Hematopoietic multipotent progenitor cell treated with erythropoietin and hydrocortisone succinate and interleukin-3 and kit ligand, for 8 days (in vitro differentiated cells): ENCODE data around the gene SEMA5A.
"Not testable (repeated sequence)": the region's sequence is repeated elsewhere in the genome, so short reads cannot be mapped to it uniquely, and the experiment has no call there.

Source experiments
- DNase-seq: peaks from one replicate; pipeline ENCODE4 v3.0.0-alpha.2; 2015

The SEMA5A gene

DNA sequence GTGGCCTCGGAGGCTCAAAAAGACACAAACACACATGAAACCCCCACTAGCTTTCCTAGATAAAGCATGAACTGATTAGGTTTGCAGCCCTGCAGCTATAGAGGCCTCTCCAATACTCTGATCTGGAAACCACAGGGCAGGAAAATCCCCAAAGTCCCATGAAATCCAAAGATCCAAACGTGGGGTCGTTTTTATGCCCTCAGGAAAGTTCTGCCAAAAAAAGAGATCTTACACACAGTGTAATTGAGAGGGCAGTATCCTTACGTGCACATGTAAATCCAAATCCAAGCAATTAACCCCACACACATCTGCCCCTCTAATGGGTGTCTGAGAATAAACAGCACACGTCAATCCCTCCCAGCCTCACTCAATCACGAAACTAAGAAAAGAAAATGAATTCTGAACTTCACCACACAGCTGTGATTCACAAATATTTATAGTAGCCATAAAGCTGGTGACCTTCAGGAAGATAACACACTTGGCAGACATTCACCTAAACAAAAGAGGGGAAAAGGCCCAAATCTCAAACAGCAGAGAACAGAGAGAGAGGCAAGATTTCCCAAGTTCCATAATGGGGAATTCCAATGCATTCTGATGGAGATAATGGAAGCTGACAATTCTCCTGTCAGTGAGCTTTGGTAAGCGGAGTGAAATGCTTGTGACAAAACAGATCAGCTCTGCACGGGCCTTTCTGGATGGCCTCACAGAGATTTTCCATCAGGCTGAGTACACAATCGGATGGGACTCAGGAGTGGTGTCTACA lies 114.2 kb downstream of the SEMA5A start:
- no peak for DNase-seq

- DNase-seq: no peak
These were observed 114.8 kb downstream of the SEMA5A start for GRCh38 chr5:9431151-9431495.

DNA sequence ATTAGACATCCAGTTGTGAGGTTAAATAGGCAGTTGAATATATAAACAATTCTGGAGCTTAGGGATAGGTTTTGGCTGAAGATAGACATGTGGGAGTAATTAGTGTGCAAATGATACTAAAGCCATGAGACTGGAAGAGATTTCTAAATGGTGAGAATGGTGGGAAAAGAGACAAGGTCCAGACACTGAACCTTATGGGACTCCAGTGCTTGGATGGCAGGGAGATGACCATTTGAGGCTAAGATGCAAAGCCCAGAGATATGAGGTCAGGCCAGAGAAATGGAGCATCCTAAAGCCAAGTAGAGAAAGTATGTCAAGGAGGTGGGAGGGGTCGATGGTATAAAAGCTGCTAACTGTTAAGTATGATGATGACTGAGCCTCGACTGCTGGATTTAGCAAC lies 115.6 kb downstream of the SEMA5A start:
- no peak for DNase-seq

DNA sequence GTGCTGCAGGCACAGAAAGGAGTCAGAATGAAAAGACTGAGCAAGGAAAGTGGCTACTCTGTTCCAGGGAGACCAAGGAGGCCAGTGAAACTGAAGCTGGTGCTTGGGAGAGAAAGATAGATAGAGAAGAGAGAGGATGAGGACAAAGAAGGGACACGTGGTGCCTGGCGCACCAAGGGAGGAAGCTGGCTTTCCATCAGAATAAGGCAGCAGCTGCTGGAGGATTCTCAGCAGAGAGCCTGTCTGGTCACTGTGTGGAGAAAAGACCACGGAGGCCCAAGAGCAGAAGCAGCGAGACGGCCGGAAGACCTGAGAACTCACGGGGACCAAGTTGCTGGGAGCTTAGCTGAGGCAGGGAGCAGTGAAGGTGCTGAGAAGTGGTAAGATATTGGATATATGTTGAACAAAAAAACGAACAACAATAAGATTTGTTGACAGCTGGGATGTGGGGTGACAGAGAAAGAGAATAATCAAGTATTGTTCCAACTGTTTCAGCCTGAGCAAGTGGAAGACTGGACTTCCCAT lies 116.1 kb downstream of the SEMA5A start:
- DNase-seq: no peak

DNA sequence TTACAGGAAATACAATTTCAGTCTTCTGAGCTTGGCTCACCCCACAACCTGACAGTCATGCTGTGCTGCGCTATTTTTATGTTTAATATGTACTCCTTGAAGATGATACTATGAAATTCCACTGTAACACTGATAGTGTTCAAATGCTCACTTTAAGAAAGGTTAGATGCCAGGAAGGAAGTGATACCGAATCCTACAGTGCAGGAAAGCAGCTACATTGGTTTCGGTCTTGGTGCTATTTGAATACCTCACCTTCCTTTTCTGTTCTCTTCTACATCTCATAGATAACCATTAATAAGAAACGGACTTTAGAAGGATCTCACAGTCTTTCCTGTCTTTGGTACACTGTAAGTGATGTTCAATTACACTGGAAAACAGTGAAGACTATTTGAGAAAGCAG lies 117.6 kb downstream of the SEMA5A start:
- DNase-seq: no peak

DNA sequence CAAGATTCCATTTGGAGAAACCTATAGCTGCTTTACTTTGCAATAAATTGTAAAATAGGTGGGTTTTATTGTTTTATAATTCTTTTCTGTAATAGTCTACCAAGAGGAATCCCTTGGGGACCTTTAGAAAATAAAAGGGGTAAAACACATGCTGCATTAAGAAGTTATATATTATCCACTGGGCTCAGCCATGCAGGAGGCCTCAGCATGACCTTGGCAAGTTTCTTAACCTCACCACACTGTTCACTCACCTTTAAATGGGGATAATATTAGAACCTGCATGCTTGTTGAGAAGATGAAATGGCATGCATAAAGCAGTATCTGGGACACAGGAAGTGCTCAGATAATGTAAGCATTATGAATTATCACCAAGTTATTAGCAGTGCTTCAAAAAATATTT lies 120.2 kb downstream of the SEMA5A start:
- DNase-seq: no peak

DNA sequence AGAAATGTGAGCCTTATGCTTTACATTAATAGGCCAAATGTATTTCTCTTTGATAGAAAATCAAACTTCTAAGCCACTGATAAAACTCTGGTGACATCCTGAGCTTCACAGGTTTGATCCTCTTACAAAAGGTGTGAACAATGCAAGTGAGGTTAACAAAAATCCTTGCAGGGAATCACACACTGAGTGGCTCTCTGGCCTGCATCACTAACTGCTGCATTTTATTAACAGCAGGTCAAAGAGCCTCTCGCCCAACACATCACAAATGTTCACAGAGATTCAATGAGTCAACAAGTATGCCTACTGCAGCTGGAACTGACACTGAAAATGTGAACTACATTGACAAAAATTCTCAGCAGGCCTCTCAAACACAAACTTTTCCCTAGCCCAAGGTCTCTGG lies 122.3 kb downstream of the SEMA5A start:
- DNase-seq: no peak

- DNase-seq: no peak
These were observed 124.0 kb downstream of the SEMA5A start for GRCh38 chr5:9421884-9422283.

DNA sequence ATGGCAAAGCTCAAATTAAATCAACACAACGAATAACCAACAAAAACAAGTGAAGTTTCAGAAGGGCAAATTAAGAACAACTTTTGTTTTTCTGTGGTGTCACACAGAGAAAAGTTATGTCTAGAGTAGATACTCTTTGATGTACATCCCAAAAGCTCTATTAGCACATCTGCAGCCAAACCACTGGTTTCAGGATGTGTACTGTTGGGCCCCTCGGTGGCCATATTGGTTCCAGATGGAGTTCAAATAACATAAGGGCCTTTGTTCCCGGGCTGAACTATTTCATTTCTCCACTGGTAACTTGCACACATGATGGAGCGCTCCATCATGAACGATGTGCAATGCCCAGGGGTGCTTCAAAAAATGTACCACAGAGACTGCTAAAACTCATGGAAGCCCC lies 126.1 kb downstream of the SEMA5A start:
- DNase-seq: no peak

DNA sequence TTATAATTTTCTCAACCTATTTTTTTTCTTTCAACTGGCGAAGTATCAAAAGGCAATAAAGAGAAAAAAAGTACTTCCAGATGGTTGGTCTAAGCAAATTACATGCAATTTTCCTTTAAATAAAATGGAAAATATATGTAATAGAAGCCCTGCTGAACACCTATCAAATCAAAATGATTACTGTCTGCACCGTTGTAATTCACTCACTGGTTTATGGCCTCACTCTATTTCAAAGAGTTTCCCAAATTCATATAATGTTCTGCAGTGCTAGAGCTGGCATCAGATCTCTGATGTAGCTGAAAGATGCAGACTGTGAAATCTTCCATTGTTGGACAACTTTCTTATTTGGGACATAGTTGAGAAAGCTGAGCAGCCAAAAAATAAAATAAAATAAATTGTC lies 130.3 kb downstream of the SEMA5A start:
- DNase-seq: no peak

- no peak for DNase-seq
These were observed 130.8 kb downstream of the SEMA5A start for GRCh38 chr5:9415091-9415490.

DNA sequence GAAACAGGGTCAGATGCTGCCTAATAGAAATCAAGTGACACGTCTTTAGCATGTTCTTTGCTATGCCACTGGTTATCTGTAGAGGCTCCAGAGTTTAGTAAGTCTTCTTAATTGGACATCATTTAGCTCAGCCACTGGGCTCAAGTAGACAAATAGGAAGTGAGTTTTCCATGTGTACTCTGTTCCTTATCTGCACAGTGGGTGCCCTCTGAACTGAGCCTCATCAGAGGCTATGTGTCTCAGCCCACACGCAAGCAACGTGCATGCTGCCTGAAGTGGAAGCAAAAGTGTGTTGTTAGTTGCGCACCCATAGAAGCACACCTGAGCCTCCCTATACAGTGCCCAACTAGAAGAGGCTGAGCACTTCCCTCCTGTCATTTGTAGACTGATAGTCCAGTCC lies 134.7 kb downstream of the SEMA5A start:
- no peak for DNase-seq

GRCh38 chr5:9409413-9409960 lies 136.4 kb downstream of the SEMA5A start:
- no peak for DNase-seq

GRCh38 chr5:9408964-9409363 lies 136.9 kb downstream of the SEMA5A start:
- DNase-seq: no peak

DNA sequence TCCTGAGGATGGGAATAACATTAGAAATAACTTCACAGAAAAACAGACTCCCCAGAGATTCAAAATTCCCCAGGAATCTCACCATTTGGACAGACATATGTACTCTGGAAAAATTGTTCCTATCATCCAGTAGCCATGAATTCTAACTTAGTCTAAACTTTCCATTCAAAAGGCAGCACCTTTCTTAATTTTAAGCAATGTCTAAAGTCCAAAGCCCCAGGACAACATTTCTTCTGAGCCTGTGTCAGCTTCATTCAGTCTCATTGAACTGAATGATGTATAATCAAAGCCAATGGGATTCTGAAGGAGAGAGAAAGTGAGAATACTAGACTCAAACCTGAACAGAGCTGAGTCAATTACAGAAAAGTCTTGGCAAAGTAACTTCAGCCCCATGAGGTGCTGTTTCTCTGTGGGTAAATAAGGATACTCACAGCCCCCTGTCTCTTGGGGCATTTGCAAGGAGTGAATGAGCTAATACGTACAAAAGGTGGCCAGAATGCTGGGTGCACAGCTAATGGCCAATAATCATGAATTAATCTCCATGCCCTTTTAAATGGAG lies 140.6 kb downstream of the SEMA5A start:
- no peak for DNase-seq

GRCh38 chr5:9401786-9402472 lies 143.9 kb downstream of the SEMA5A start:
- no peak for DNase-seq

- not testable (repeated sequence) for DNase-seq
These were observed 146.1 kb downstream of the SEMA5A start for GRCh38 chr5:9399783-9400182.

DNA sequence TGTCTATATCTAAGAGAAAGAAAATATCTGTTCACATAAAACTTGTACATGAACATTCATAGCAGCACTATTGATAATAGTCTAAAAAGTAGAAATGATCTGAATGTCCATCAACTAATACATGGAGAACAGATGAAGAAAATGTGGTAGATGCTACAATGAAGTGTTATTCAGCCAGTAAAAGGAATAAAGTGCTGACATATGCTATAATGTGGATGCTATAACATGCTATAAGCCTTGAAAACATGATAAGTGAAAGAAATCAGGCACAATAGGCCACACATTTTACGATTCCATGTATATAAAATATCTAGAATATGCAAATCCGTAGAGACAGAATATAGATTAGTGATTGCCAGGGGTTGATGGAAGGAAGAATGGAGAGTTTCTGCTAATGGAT lies 146.8 kb downstream of the SEMA5A start:
- DNase-seq: no peak

DNA sequence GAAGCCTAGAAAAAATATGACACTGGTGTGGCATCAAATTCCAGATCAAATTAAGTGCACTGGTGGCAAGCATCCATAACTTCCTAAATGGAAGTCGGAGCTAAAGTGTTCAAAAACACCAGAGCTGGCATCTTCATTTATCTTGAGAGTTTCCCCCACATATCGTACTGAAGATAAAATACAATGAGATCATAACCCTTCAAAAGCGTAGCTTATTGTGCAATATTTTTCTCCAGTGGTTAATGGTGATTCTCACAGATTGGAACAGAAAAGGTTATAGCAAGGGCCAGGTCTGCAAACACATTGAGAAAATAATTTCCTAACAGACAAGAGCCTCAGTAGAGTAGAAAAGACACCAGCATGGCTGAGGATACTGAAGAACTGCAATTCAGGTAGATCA lies 147.6 kb downstream of the SEMA5A start:
- no peak for DNase-seq

DNA sequence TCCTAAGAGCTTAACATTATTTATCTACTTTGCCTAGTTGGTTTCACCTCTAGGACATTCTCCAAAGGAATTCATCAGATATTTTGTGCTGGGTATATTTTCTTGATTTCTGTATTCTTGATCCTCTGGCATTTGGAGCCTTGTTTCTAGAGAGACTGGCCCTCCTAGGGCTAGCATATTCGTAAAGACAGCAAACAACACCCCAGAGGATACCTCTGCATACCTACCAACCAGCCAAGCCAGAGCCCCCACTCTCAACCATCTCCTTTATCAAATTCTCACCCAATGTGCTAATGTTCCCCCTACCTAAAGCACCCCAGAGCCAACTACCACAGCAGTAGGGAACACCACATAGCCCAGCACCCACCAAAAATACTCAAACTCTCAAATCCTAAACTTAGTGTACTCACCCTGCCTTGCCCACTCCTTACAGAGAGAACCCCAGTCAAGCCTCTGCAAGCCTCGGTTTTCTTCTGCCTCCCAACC lies 149.5 kb downstream of the SEMA5A start:
- DNase-seq: no peak

DNA sequence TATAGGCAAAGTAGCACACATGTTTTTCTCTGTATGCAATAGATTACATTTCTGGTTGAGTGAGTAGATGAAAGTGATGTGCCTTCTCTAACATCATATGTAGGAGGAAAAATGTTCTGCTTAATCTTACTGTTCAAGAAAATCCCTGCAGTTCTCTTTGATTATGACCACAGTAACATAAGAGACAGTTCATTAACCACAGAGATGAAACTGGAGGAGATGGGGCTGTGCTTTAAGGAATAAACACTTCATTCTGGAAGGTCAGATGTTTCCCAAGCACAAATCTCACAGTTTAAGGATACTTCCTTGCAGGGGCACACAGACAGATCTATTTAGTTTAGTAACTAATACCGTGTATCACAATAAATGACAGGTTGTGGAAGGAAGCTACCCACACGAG lies 150.2 kb downstream of the SEMA5A start:
- DNase-seq: no peak

DNA sequence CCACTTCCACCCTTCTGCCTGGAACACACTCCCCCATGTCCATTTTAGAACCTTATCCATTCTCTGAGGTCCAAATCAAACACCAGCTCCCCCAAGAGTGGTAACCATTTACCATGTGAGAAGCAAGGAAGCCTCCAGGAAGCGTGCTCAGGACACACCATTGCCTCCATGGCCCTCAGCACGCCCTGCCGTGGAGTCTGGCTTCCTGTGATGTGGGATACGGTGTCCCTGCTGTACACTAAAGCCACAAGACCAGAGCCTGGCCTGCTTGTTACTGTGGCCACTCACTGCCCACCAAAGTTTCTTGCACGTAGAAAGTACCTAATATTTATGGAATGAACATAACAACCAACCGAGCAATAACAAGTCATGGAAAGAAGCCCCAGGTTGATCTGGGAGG lies 151.7 kb downstream of the SEMA5A start:
- DNase-seq: no peak

- DNase-seq: no peak
These were observed 153.2 kb downstream of the SEMA5A start for GRCh38 chr5:9392625-9393024.

DNA sequence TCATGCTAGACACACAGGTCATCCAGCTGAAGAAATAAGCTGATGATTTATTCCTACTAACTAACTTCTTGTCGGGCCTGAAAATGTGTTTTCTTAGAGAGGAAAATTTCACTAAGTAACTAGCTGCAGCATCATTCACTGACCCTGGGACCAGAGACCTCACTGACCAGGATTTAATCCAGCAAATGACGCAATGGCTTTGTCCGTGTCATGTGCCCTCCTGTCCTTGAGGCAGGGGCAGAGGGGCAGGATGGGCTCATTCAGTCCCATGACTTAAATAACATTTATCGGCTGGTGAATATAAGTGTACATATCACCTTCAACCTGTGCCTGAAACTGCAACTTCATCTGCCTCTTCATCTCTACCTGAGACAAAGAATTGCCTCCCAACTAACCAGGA lies 154.8 kb downstream of the SEMA5A start:
- DNase-seq: no peak
